Neural cell (in vitro differentiated cells): ENCODE data around the gene GRAMD1B.

ENCODE experiments used
- CTCF ChIP-seq: fragments of 450-650 bp; IDR thresholded peaks from 2 replicates; pipeline ENCODE4 v1.5.1; 2014; ENCODE audit warnings: antibody characterized with exemption, mild to moderate bottlenecking, moderate library complexity; ENCODE audit not compliant: poor library complexity, severe bottlenecking
- EP300 ChIP-seq: fragments of 450-650 bp; conservative IDR thresholded peaks from 2 replicates; pipeline ENCODE4 v1.6.1; 2014; ENCODE audit warnings: antibody characterized with exemption, mild to moderate bottlenecking, moderate library complexity; ENCODE audit not compliant: poor library complexity, severe bottlenecking
- POLR2AphosphoS5 ChIP-seq: IDR thresholded peaks from 2 replicates; pipeline ENCODE4 v1.6.1; 2012
- RAD21 ChIP-seq: fragments of 450-650 bp; conservative IDR thresholded peaks from 2 replicates; pipeline ENCODE4 v1.6.1; 2014; ENCODE audit warnings: antibody characterized with exemption, mild to moderate bottlenecking, moderate library complexity
- REST ChIP-seq: IDR thresholded peaks from 2 replicates; pipeline ENCODE4 v1.6.1; 2012; ENCODE audit warnings: borderline replicate concordance
- SMC3 ChIP-seq: fragments of 450-650 bp; conservative IDR thresholded peaks from 2 replicates; pipeline ENCODE4 v1.6.1; 2014; ENCODE audit warnings: antibody characterized with exemption, mild to moderate bottlenecking, moderate library complexity; ENCODE audit not compliant: poor library complexity

GRCh38 chr11:123525097-123525496, 95.0 kb downstream of the GRAMD1B start:
- TF ChIP-seq CTCF (no peak), SMC3 (no peak), REST (no peak), RAD21 (no peak), POLR2AphosphoS5 (no peak), EP300 (no peak)
